T-helper 1 cell treated with Interleukin-12 subunit alpha and Interleukin-12 subunit beta and Interleukin-4 antibody, amounts not matched to agents 30 ng/mL and 1 ng/mL, for 36 hours (primary cell): ENCODE measurements around the gene WNT4. TPM values are rescaled to one million over a fixed set of nuclear protein-coding genes. Genes with fewer than 3 reads are reported as not detected.

Experiments used
- intact Hi-C: fragments of 100-400 bp; cut with micrococcal nuclease; formaldehyde crosslinking; loops from one replicate; pipeline ENCODE4 v1.15.1; 2024
- total RNA-seq: library from RNA; stranded (reverse); gene quantifications from 2 replicates; pipeline ENCODE4 v1.2.3, GENCODE V29; 2022

The WNT4 gene
- total RNA-seq, 1 donor from 2014 or later = not detected

DNA sequence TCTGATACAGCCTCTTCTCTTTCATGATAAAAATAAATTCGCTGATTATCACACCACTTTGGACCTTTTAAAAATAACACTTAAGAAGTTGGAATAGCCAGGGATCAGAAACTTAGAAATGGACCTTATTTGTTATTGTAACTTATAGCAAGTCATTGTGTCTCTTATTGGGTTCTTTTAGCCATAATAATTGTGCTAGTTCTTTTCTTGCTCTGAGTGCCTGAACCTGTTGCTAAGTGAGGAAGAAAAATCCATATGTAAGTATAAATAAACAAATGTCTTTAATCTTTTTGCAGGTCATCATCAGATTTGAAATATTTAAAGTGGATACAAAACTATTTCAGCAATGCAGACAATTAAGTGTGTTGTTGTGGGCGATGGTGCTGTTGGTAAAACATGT lies 64.8 kb downstream of the WNT4 start:
- intact Hi-C loops = no loop called here

DNA sequence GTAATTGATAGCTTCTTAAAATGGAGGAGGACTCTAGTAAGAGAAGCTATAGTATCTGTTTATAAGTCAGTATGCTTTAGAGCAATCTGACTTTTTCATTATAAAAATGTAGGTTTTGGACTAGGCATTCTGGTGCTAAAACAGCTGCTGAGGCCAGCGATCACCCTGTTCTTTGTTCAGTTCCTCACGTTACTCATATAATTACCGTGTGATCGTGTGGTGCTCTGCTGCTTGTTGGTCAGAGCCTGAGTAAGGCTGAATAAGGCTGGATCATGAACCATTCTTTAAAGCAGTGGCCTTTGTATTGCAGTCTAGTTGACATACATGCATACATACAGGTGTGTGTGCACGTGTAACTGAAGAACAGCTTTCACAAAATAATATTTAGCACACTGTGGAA lies 65.2 kb downstream of the WNT4 start:
- intact Hi-C loops = loop anchor here (2.0 kb wide), 1 partner anchor 15 kb away; no protein-coding TSS in a partner anchor

DNA sequence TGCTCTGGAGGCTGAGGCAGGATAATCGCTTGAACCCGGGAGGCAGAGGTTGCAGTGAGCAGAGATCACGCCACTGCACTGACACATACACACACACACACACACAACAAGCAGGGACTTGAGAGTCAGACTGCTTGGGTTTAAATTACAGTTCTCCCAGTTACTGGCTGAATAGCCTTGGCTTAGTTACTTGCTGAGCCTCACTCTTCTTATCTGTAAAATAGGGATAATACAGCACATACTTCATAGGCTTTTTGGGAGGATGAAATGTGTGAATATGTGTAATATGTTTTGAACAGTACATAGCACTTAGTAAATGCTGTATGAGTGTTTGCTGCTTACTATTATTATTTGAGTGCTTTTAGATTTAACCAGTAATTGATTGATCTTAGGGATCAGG lies 66.6 kb downstream of the WNT4 start:
- intact Hi-C loops = loop anchor here (2.0 kb wide), 1 partner anchor 14 kb away; no protein-coding TSS in a partner anchor

DNA sequence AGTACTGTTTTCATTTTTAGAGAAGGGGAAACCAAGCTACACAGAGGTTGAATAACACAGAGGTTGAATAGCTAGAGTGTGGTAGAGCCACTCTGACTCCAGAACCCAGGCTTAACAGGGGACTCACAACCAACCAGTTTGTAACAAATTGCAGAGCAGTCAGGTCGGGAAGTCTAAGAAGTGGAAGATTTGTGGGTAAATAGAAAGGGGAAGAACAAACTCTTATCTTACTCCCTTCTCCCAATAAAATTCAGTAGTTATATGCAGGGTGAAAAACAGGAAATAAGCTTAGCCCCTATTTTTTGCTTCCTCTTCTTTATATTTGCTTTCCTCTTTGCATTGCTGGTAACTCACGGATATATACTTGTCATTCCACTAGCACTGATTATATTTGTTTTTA lies 67.2 kb downstream of the WNT4 start:
- intact Hi-C loops = loop anchor here (2.0 kb wide), 2 partner anchors 13 to 15 kb away; no protein-coding TSS in a partner anchor

DNA sequence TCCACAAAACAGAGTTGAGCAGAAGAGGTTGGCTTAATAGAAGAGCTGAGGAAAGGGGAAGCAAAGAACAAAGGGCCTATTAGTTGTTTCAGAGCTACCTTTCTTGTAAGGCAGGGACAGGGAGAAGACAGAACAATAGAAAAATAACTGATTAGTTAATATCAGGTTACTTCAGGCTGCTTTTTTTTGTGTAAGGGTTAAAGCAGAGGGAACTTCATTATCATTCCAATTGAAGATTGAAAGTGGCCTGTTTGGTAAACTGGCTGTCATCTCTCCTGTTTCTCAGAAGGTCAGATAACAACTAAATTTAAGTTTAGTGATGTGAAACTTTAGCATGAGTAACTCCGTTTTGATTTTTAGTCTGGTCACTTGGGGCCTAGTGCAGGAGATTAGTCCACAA lies 68.1 kb downstream of the WNT4 start:
- intact Hi-C loops = loop anchor here (2.0 kb wide), 1 partner anchor 16 kb away; no protein-coding TSS in a partner anchor

DNA sequence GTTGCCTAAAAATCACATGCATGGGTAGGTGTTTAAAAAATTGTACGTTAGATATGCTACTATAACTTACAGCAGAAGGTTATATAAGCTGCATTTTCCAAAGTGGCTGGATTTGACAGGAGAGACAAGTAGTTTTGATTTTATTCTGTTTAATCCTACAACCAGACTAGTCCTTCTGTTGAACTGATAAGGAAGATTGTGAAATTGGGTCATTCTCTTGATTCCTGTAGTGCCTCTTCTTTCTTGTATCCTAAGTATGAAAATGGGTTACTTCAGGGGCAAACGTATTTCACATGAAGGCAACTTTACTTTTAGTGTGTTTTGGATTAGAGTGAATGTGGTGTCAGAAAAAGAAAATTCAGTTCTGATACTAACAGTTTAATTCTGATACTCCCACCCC lies 71.4 kb downstream of the WNT4 start:
- intact Hi-C loops = no loop called here

Other genes with a start within 250 kb of the WNT4 start
- 3.9 and 4.0 TPM in 2 replicates for gene HSPG2, start 205.8 kb downstream of the WNT4 start, total RNA-seq
- gene CELA3B, start 166.1 kb downstream of the WNT4 start, total RNA-seq = not detected in 2 replicates
- not detected in 2 replicates for gene CELA3A, start 141.4 kb downstream of the WNT4 start, total RNA-seq
- 412 and 419 TPM in 2 replicates for gene CDC42, start 90.4 kb downstream of the WNT4 start, total RNA-seq